ENCODE measurements around the gene TSKU. TPM values are rescaled to one million over a fixed set of nuclear protein-coding genes. Genes with fewer than 3 reads are reported as not detected.
A peak's percentile ranks its signal among the peaks of the same experiment; 100 is the strongest.

The TSKU gene
- total and polyA plus RNA-seq, 9 of the 15 experiments (the other 6 are each of a cell fraction or from before 2014, with no cell fraction given), result 0.60 to 11.9 (median 8.4) TPM

GRCh38 chr11:76782531-76783293 lies 444 bp upstream of the TSKU start (continued):
- TF ChIP-seq ZNF232 (CRISPR knock-in tag; IDR thresholded peaks at IDR 0.05) (no peak), ZBTB49 (CRISPR knock-in tag; IDR thresholded peaks at IDR 0.05; ENCODE audit: borderline replicate concordance) (no peak), NCOA2 (IDR thresholded peaks at IDR 0.05; ENCODE audit: partially characterized antibody in 2 of 2) (peak in 1 of 2 experiments; percentile 98), ZNF644 (tag; IDR thresholded peaks at IDR 0.05; ENCODE audit: low read depth) (no peak), GMEB1 (CRISPR knock-in tag; IDR thresholded peaks at IDR 0.05) (no peak), PPARD (CRISPR knock-in tag; IDR thresholded peaks at IDR 0.05) (no peak), YY1 (IDR thresholded peaks at IDR 0.05; ENCODE audit: borderline replicate concordance in 1 of 3, control insufficient read depth in 1 of 3, extremely low read depth in 1 of 3, insufficient read depth in 3 of 3, insufficient read length in 1 of 3, insufficient replicate concordance in 2 of 3, low read depth in 1 of 3, low read length in 2 of 3) (peak in 2 of 3 experiments; percentile 57 to 86), STAT5B (CRISPR knock-in tag; IDR thresholded peaks at IDR 0.05) (no peak), ZNF699 (CRISPR knock-in tag; IDR thresholded peaks at IDR 0.05; ENCODE audit: insufficient replicate concordance) (no peak), WHSC1 (IDR thresholded peaks at IDR 0.05; ENCODE audit: low read length) (no peak), ZNF592 (IDR thresholded peaks at IDR 0.05) (no peak; the same call in 1 of the 2 replicates), PHTF2 (CRISPR knock-in tag; IDR thresholded peaks at IDR 0.05) (no peak), ZNF707 (CRISPR knock-in tag; conservative IDR thresholded peaks at IDR 0.05) (no peak), ZNF431 (CRISPR knock-in tag; IDR thresholded peaks at IDR 0.05) (no peak), NR2C1 (IDR thresholded peaks at IDR 0.05) (no peak), NR2C1 (tag; IDR thresholded peaks at IDR 0.05) (no peak), RB1 (IDR thresholded peaks at IDR 0.05; ENCODE audit: low read depth) (peak; percentile 95), MTA1 (IDR thresholded peaks at IDR 0.05; ENCODE audit: borderline replicate concordance) (no peak; the same call in 1 of the 2 replicates), ZNF76 (CRISPR knock-in tag; IDR thresholded peaks at IDR 0.05; ENCODE audit: borderline replicate concordance) (no peak)

Data from K562 (cell line).